MM.1S (cell line): ENCODE results near the gene FOXP1.

Experiments used
- DNase-seq: peaks from one replicate; pipeline ENCODE4 v3.0.0-alpha.2; 2015
- H2AFZ ChIP-seq: fragments of 300-600 bp; sonication (generic); 2 replicates; pipeline ENCODE4 v1.6.0; 2016; ENCODE audit warnings: antibody characterized with exemption, low read length
- H3F3A ChIP-seq: fragments of 300-600 bp; sonication (generic); 2 replicates; pipeline ENCODE4 v1.6.1; 2016; ENCODE audit warnings: mild to moderate bottlenecking, antibody characterized with exemption, low read length, moderate library complexity, mixed read lengths; ENCODE audit not compliant: insufficient read depth
- H3K27ac ChIP-seq: fragments of 300-600 bp; sonication (generic); 2 replicates; pipeline ENCODE4 v1.5.1; 2016; ENCODE audit warnings: mild to moderate bottlenecking, low read length
- H3K27me3 ChIP-seq: fragments of 300-600 bp; sonication (generic); replicated peaks from 2 replicates; pipeline ENCODE4 v1.6.0; 2016; ENCODE audit warnings: low read length; ENCODE audit not compliant: insufficient read depth
- H3K36me3 ChIP-seq: fragments of 300-600 bp; sonication (generic); replicated peaks from 2 replicates; pipeline ENCODE4 v1.6.1; 2016; ENCODE audit warnings: mild to moderate bottlenecking, low read length, mixed read lengths; ENCODE audit not compliant: insufficient read depth
- H3K4me1 ChIP-seq: fragments of 300-600 bp; sonication (generic); 2 replicates; pipeline ENCODE4 v1.6.1; 2016; ENCODE audit warnings: low read length, mixed read lengths
- H3K4me2 ChIP-seq: fragments of 300-600 bp; sonication (generic); 2 replicates; pipeline ENCODE4 v1.6.0; 2016; ENCODE audit warnings: low read depth, low read length
- H3K4me3 ChIP-seq: fragments of 300-600 bp; sonication (generic); 2 replicates; pipeline ENCODE4 v1.5.1; 2016; ENCODE audit warnings: low read length, mixed read lengths
- H3K79me2 ChIP-seq: fragments of 300-600 bp; sonication (generic); 2 replicates; pipeline ENCODE4 v1.6.1; 2016; ENCODE audit warnings: mixed run types, low read length, mixed read lengths
- H3K9ac ChIP-seq: fragments of 300-600 bp; sonication (generic); 2 replicates; pipeline ENCODE4 v1.6.1; 2016; ENCODE audit warnings: low read length, mixed read lengths
- H3K9me2 ChIP-seq: fragments of 300-600 bp; sonication (generic); replicated peaks from 2 replicates; pipeline ENCODE4 v1.6.1; 2016; ENCODE audit warnings: mild to moderate bottlenecking, low read length, mixed read lengths; ENCODE audit not compliant: insufficient read depth
- H3K9me3 ChIP-seq: fragments of 300-600 bp; sonication (generic); replicated peaks from 2 replicates; pipeline ENCODE4 v1.6.1; 2016; ENCODE audit warnings: mild to moderate bottlenecking, low read length, mixed read lengths; ENCODE audit not compliant: insufficient read depth
- H4K20me1 ChIP-seq: fragments of 300-600 bp; sonication (generic); 2 replicates; pipeline ENCODE4 v1.6.1; 2016; ENCODE audit warnings: mild to moderate bottlenecking, low read length, moderate library complexity, mixed read lengths; ENCODE audit not compliant: insufficient read depth
- CTCF ChIP-seq: fragments of 300-600 bp; sonication (generic); IDR thresholded peaks from 2 replicates; pipeline ENCODE4 v1.5.1; 2016; ENCODE audit warnings: antibody characterized with exemption, low read length, mixed read lengths
- EZH2 ChIP-seq: fragments of 300-600 bp; sonication (generic); optimal IDR thresholded peaks from 2 replicates; pipeline ENCODE3; 2017; ENCODE audit warnings: low read depth, mild to moderate bottlenecking, antibody characterized with exemption, low read length, mixed read lengths
- EZH2phosphoT487 ChIP-seq: fragments of 300-600 bp; sonication (generic); IDR thresholded peaks from 2 replicates; pipeline ENCODE4 v1.6.1; 2018; ENCODE audit warnings: antibody characterized with exemption, low read length

FOXP1 gene

GRCh38 chr3:71402280-71402679, 181.2 kb downstream of the FOXP1 start:
- H3K9me3 ChIP-seq, result no peaks in the 10 kb centered on the region
- no peaks in the 10 kb centered on the region for H3K4me1 ChIP-seq
- H3K9me2 ChIP-seq, result no peaks in the 10 kb centered on the region
- H3K27me3 ChIP-seq, result no peaks in the 10 kb centered on the region
- no peaks in the 10 kb centered on the region for H3K36me3 ChIP-seq
- no peak overlapping the region for H3K4me3 ChIP-seq
- DNase-seq, result no peak
- H3K79me2 ChIP-seq, result no peaks in the 10 kb centered on the region
- H3K4me2 ChIP-seq, result no peak overlapping the region
- no peak for TF ChIP-seq EZH2
- TF ChIP-seq CTCF, result no peak
- TF ChIP-seq EZH2phosphoT487, result no peak
- H2AFZ ChIP-seq, result no peak overlapping the region
- no peaks in the 10 kb centered on the region for H3F3A ChIP-seq
- no peak overlapping the region for H3K27ac ChIP-seq
- H4K20me1 ChIP-seq, result no peaks in the 10 kb centered on the region
- no peak overlapping the region for H3K9ac ChIP-seq

GRCh38 chr3:71401695-71402231, 181.8 kb downstream of the FOXP1 start:
- Histone ChIP-seq H3K4me3 (no peak overlapping the region), H3K4me2 (no peak overlapping the region), H3K36me3 (no peaks in the 10 kb centered on the region), H3K27ac (no peak overlapping the region), H3K9me3 (no peaks in the 10 kb centered on the region), H3K27me3 (no peaks in the 10 kb centered on the region), H3F3A (no peaks in the 10 kb centered on the region), H2AFZ (no peak overlapping the region), H3K79me2 (no peaks in the 10 kb centered on the region), H3K4me1 (no peaks in the 10 kb centered on the region), H3K9me2 (no peaks in the 10 kb centered on the region), H4K20me1 (no peaks in the 10 kb centered on the region), H3K9ac (no peak overlapping the region)
- no peak for TF ChIP-seq CTCF
- TF ChIP-seq EZH2phosphoT487, result no peak
- no peak for TF ChIP-seq EZH2
- no peak for DNase-seq

- H3K36me3 ChIP-seq, result no peaks in the 10 kb centered on the region
- H2AFZ ChIP-seq, result no peak overlapping the region
- no peak for DNase-seq
- H3K27ac ChIP-seq, result no peak overlapping the region
- H3K9me2 ChIP-seq, result no peaks in the 10 kb centered on the region
- no peaks in the 10 kb centered on the region for H3K79me2 ChIP-seq
- H3K4me2 ChIP-seq, result no peak overlapping the region
- no peak overlapping the region for H3K4me3 ChIP-seq
- H3K9me3 ChIP-seq, result no peaks in the 10 kb centered on the region
- TF ChIP-seq CTCF (no peak), EZH2phosphoT487 (no peak)
- H4K20me1 ChIP-seq, result no peaks in the 10 kb centered on the region
- H3F3A ChIP-seq, result no peaks in the 10 kb centered on the region
- no peaks in the 10 kb centered on the region for H3K27me3 ChIP-seq
- no peak overlapping the region for H3K9ac ChIP-seq
- no peaks in the 10 kb centered on the region for H3K4me1 ChIP-seq
These were observed 182.5 kb downstream of the FOXP1 start for GRCh38 chr3:71400986-71401451.
